ENCODE data around the gene TBKBP1. TPM values are rescaled to one million over a fixed set of nuclear protein-coding genes. Genes with fewer than 3 reads are reported as not detected.
"Not testable (repeated sequence)": the region's sequence is repeated elsewhere in the genome, so short reads cannot be mapped to it uniquely, and the experiment has no call there.

TBKBP1 gene
- total RNA-seq, 2 donors from 2014 or later: 14.5 to 22.9 TPM

DNA sequence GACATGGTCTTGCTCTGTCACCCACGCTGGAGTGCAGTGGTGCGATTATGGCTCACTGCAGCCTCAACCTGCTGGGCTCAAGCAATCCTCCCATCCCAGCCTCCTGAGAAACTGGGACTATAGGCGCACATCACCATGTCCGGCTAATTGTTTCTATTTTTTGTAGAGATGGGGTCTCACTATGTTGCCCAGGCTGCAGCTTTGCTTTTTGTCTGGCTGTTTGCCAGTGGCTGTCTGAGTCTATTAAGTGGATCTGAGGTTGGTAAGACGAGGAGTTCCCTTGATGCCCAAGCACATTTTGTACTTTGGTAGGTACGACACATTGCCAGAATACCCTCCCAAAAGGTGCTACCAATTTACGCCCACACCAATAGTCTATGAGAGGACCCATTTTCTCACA lies 44.2 kb downstream of the TBKBP1 start:
- peaks cover 54% of the 10 kb centered on the region for H3K27me3 ChIP-seq (ENCODE audit: control insufficient read depth, insufficient read depth, low read length, poor library complexity, severe bottlenecking)
- H3K36me3 ChIP-seq (ENCODE audit: control insufficient read depth, insufficient read depth, low read length): no peaks in the 10 kb centered on the region
- H3K27ac Mint-ChIP-seq: no peak overlapping the region
- H3K9me3 Mint-ChIP-seq: no peaks in the 10 kb centered on the region
- 92 to 97% methylated on average over 4 to 7 of the region's 7 CpGs for WGBS, 2 experiments (ENCODE audit: insufficient coverage in 1 of 2, insufficient read length in 1 of 2)
- no peak overlapping the region for H3K9ac ChIP-seq (ENCODE audit: extremely low read depth, low read length, poor library complexity, severe bottlenecking)
- no peaks in the 10 kb centered on the region for H3K4me1 ChIP-seq (ENCODE audit: control insufficient read depth, insufficient read depth, low read length)
- peaks cover 7% of the 10 kb centered on the region for H3K4me1 Mint-ChIP-seq
- DNase-seq: no peak
- H3K9me3 ChIP-seq (ENCODE audit: control insufficient read depth, low read length): no peaks in the 10 kb centered on the region
- H3K27ac ChIP-seq (ENCODE audit: low read depth, low read length): no peak overlapping the region
- H3K27me3 Mint-ChIP-seq (ENCODE audit: insufficient read depth): peaks cover 66% of the 10 kb centered on the region
- no peak overlapping the region for H3K4me3 Mint-ChIP-seq
- H3K4me3 ChIP-seq (ENCODE audit: low read length): no peak overlapping the region
- H3K36me3 Mint-ChIP-seq (ENCODE audit: low read depth): no peaks in the 10 kb centered on the region
- TF ChIP-seq, protein P1, sequence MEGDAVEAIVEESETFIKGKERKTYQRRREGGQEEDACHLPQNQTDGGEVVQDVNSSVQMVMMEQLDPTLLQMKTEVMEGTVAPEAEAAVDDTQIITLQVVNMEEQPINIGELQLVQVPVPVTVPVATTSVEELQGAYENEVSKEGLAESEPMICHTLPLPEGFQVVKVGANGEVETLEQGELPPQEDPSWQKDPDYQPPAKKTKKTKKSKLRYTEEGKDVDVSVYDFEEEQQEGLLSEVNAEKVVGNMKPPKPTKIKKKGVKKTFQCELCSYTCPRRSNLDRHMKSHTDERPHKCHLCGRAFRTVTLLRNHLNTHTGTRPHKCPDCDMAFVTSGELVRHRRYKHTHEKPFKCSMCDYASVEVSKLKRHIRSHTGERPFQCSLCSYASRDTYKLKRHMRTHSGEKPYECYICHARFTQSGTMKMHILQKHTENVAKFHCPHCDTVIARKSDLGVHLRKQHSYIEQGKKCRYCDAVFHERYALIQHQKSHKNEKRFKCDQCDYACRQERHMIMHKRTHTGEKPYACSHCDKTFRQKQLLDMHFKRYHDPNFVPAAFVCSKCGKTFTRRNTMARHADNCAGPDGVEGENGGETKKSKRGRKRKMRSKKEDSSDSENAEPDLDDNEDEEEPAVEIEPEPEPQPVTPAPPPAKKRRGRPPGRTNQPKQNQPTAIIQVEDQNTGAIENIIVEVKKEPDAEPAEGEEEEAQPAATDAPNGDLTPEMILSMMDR (conservative IDR thresholded peaks at IDR 0.05): no peak

DNA sequence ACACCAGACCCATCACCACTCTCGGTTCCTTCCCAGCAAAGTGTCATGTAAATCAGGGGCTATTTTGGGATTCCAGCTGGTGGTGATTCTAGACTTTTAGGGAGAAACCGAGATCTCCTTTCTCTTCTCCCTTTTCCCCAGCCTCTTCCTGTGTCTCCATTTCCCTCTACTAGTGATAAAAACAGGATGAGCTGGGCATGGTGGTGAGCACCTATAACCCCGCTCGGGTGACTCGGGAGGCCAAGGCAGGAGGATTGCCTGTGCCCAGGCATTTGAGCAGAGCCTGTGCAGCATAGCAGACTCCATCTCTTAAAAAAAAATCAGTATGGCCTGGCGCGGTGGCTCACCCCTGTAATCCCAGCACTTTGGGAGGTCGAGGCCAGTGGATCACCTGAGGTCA lies 45.2 kb downstream of the TBKBP1 start:
- H3K27ac ChIP-seq (ENCODE audit: low read depth, low read length): no peak overlapping the region
- Mint-ChIP-seq H3K4me3 (no peak overlapping the region), H3K4me1 (peaks cover 4% of the 10 kb centered on the region), H3K27me3 (ENCODE audit: insufficient read depth) (peaks cover 60% of the 10 kb centered on the region), H3K9me3 (no peaks in the 10 kb centered on the region), H3K27ac (no peak overlapping the region), H3K36me3 (ENCODE audit: low read depth) (no peaks in the 10 kb centered on the region)
- H3K4me3 ChIP-seq (ENCODE audit: low read length): no peak overlapping the region
- no peak overlapping the region for H3K9ac ChIP-seq (ENCODE audit: extremely low read depth, low read length, poor library complexity, severe bottlenecking)
- H3K27me3 ChIP-seq (ENCODE audit: control insufficient read depth, insufficient read depth, low read length, poor library complexity, severe bottlenecking): peaks cover 44% of the 10 kb centered on the region
- no peaks in the 10 kb centered on the region for H3K36me3 ChIP-seq (ENCODE audit: control insufficient read depth, insufficient read depth, low read length)
- no peak for DNase-seq
- H3K9me3 ChIP-seq (ENCODE audit: control insufficient read depth, low read length): no peaks in the 10 kb centered on the region
- no peaks in the 10 kb centered on the region for H3K4me1 ChIP-seq (ENCODE audit: control insufficient read depth, insufficient read depth, low read length)
- 85 to 86% methylated on average over 6 to 8 of the region's 8 CpGs for WGBS, 2 experiments (ENCODE audit: insufficient coverage in 1 of 2, insufficient read length in 1 of 2)
- TF ChIP-seq, protein P1 (conservative IDR thresholded peaks at IDR 0.05): no peak

DNA sequence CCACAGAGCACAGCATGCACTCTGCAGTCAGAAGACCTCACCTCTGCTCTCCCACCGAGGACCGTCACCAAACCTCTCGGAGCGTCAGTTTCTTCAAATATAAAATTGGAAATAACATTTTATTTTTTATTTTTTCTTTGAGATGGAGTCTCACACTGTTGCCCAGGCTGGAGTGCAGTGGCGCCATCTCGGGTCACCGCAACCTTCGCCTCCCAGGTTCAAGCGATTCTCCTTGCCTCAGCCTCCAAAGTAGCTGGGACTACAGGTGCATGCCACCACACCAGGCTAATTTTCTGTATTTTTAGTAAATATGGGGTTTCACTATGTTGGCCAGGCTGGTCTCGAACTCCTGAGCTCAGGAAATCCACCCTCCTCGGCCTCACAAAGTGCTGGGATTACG lies 46.0 kb downstream of the TBKBP1 start:
- H3K9ac ChIP-seq (ENCODE audit: extremely low read depth, low read length, poor library complexity, severe bottlenecking); H3K9me3 Mint-ChIP-seq; H3K36me3 Mint-ChIP-seq (ENCODE audit: low read depth); H3K27ac Mint-ChIP-seq; H3K4me3 Mint-ChIP-seq; H3K4me1 ChIP-seq (ENCODE audit: control insufficient read depth, insufficient read depth, low read length); H3K4me3 ChIP-seq (ENCODE audit: low read length); H3K36me3 ChIP-seq (ENCODE audit: control insufficient read depth, insufficient read depth, low read length); H3K4me1 Mint-ChIP-seq; H3K9me3 ChIP-seq (ENCODE audit: control insufficient read depth, low read length); DNase-seq; H3K27ac ChIP-seq (ENCODE audit: low read depth, low read length): not testable (repeated sequence)
- WGBS, 2 experiments (ENCODE audit: insufficient coverage in 1 of 2, insufficient read length in 1 of 2): 86 to 89% methylated on average over 8 to 11 of the region's 12 CpGs
- H3K27me3 ChIP-seq (ENCODE audit: control insufficient read depth, insufficient read depth, low read length, poor library complexity, severe bottlenecking): peaks cover 36% of the 10 kb centered on the region
- peaks cover 53% of the 10 kb centered on the region for H3K27me3 Mint-ChIP-seq (ENCODE audit: insufficient read depth)

DNA sequence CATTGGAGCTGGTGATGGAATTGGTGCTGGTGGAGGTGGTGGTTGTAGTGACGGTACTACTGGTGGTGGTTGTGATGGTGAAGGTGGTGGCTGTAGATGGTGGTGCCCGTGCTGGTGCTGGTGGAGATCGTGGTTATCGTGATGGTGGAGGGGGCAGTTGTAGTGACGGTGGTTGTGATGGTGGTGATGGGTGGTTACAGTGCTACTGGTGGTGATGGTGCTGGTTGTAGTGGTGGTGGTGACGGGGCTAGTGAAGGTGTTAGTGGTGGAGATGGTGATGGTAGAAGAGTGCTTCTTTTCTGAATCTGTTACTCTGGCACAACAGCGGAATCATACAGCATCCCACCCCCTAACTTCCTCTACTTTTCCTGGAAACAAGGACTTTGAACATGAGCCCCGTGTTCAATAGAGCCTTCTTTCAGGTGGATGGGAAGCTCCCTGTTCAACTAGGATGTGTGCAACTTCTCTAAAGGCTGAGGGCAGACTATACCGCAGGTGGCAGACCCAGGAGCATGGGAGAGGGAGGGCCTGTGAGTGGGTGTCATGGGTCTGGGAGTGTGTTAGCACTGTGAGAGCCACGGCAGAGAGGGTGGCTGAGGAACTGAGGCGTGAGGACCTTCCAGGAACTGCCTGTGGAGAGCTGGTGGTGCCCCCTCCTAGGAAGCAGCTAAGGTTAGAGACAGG lies 47.3 kb downstream of the TBKBP1 start:
- TF ChIP-seq, protein P1 (conservative IDR thresholded peaks at IDR 0.05): no peak
- no peak overlapping the region for H3K4me3 Mint-ChIP-seq
- Histone ChIP-seq H3K27me3 (ENCODE audit: control insufficient read depth, insufficient read depth, low read length, poor library complexity, severe bottlenecking) (peaks cover 23% of the 10 kb centered on the region), H3K27ac (ENCODE audit: low read depth, low read length) (no peak overlapping the region), H3K4me3 (ENCODE audit: low read length) (no peak overlapping the region), H3K9me3 (ENCODE audit: control insufficient read depth, low read length) (no peaks in the 10 kb centered on the region), H3K4me1 (ENCODE audit: control insufficient read depth, insufficient read depth, low read length) (no peaks in the 10 kb centered on the region), H3K9ac (ENCODE audit: extremely low read depth, low read length, poor library complexity, severe bottlenecking) (no peak overlapping the region), H3K36me3 (ENCODE audit: control insufficient read depth, insufficient read depth, low read length) (no peaks in the 10 kb centered on the region)
- no peaks in the 10 kb centered on the region for H3K36me3 Mint-ChIP-seq (ENCODE audit: low read depth)
- DNase-seq: no peak
- no peak overlapping the region for H3K27ac Mint-ChIP-seq
- peaks cover 43% of the 10 kb centered on the region for H3K27me3 Mint-ChIP-seq (ENCODE audit: insufficient read depth)
- H3K4me1 Mint-ChIP-seq: peaks cover 4% of the 10 kb centered on the region
- 88 to 100% methylated on average over 3 to 10 of the region's 11 CpGs for WGBS, 2 experiments (ENCODE audit: insufficient coverage in 1 of 2, insufficient read length in 1 of 2)
- H3K9me3 Mint-ChIP-seq: no peaks in the 10 kb centered on the region

Measured in endodermal cell (in vitro differentiated cells).